Fibroblast of lung (primary cell): ENCODE results near the gene NTMT1.

Source experiments
- EZH2 ChIP-seq: IDR thresholded peaks from 2 replicates; pipeline ENCODE4 v1.5.1; 2012; ENCODE audit warnings: low read length, control low read depth, mild to moderate bottlenecking; ENCODE audit errors: missing control alignments
- TF ChIP-seq, protein P1 (sequence below), 2 donors: IDR thresholded peaks in 1 of 2; conservative IDR thresholded peaks in 1 of 2; 1 replicate in 1 of 2; 2 replicates in 1 of 2; pipeline ENCODE4 v1.5.1; 2011 to 2012; ENCODE audit warnings: low read length in 2 of 2, control low read depth in 1 of 2, inconsistent platforms in 1 of 2, low read depth in 1 of 2, mild to moderate bottlenecking in 1 of 2

DNA sequence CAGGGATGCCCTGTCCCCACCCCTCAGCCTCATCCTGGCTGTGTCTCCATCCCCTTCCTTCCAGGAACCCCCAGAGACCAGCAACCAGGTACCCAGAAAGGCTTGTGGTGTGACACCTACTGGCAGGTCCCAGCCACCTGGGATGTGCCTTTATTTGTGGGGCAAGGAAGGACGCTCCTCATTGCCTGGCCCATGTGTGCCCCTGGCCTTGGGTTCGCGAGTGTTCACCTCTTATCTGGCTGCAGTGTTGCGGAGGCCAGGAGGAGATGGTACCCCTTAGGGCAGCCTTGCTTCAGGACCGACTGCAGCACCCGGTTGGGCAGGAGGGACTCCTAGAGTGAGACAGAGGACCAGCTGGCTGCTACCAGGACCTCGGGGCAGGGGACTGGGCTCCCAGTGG, 13.8 kb upstream of the NTMT1 start:
- TF ChIP-seq, protein P1, sequence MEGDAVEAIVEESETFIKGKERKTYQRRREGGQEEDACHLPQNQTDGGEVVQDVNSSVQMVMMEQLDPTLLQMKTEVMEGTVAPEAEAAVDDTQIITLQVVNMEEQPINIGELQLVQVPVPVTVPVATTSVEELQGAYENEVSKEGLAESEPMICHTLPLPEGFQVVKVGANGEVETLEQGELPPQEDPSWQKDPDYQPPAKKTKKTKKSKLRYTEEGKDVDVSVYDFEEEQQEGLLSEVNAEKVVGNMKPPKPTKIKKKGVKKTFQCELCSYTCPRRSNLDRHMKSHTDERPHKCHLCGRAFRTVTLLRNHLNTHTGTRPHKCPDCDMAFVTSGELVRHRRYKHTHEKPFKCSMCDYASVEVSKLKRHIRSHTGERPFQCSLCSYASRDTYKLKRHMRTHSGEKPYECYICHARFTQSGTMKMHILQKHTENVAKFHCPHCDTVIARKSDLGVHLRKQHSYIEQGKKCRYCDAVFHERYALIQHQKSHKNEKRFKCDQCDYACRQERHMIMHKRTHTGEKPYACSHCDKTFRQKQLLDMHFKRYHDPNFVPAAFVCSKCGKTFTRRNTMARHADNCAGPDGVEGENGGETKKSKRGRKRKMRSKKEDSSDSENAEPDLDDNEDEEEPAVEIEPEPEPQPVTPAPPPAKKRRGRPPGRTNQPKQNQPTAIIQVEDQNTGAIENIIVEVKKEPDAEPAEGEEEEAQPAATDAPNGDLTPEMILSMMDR (conservative IDR thresholded peaks at IDR 0.05 in 1 of 2, IDR thresholded peaks at IDR 0.05 in 1 of 2; ENCODE audit: low read depth in 1 of 2, low read length in 2 of 2) = no peak
- TF ChIP-seq EZH2 = no peak
